H1 (cell line): ENCODE data around the gene CYP2W1. TPM values are rescaled to one million over a fixed set of nuclear protein-coding genes. Genes with fewer than 3 reads are reported as not detected.

Experiments used
- polyA plus RNA-seq, 7 experiments: library from polyadenylated mRNA; depleted of rRNA in 3 of 7; stranded (reverse) in 5 of 7; unstranded in 2 of 7; fragments of >200 nt in 5 of 7; fragments of 200-250 nt in 2 of 7; gene quantifications; 1 replicate in 5 of 7; 2 replicates in 1 of 7; 4 replicates in 1 of 7; pipeline versions ENCODE4 v1.2.1 to v1.2.3, GENCODE V29; 2011 to 2013; ENCODE audit warnings: missing spikeins in 2 of 7, mixed read lengths in 2 of 7
- total RNA-seq: library from RNA; stranded (reverse); fragmentation: NEBNext Ultra II Directional; extraction: Animal tissue kit (Norgen Biotek cat#: 25700); gene quantifications from 2 replicates; pipeline ENCODE4 v1.2.1, GENCODE V29; 2021
- TF ChIP-seq, protein P1 (sequence below): IDR thresholded peaks from 2 replicates; pipeline ENCODE4 v1.6.1; 2011; ENCODE audit warnings: low read length, improper control_type of control experiment

Gene CYP2W1
- total and polyA plus RNA-seq, 2 of the 8 experiments (the other 6 are each of a cell fraction or from before 2014, with no cell fraction given): not detected

GRCh38 chr7:983616-984071, 663 bp downstream of the CYP2W1 start (continued):
- TF ChIP-seq, protein P1, sequence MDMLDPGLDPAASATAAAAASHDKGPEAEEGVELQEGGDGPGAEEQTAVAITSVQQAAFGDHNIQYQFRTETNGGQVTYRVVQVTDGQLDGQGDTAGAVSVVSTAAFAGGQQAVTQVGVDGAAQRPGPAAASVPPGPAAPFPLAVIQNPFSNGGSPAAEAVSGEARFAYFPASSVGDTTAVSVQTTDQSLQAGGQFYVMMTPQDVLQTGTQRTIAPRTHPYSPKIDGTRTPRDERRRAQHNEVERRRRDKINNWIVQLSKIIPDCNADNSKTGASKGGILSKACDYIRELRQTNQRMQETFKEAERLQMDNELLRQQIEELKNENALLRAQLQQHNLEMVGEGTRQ: no peak
